Ovary (tissue), 9 donors: ENCODE measurements around the gene MS4A8. TPM values are rescaled to one million over a fixed set of nuclear protein-coding genes. Genes with fewer than 3 reads are reported as not detected.

Source experiments
- DNase-seq, 5 donors: peaks; one replicate each; pipeline ENCODE4 v3.0.0-alpha.2; 2019 to 2020
- H3K27ac ChIP-seq, 2 donors: fragments of 200-600 bp; one replicate each; pipeline versions ENCODE4 v1.5.1 to v1.8.0; 2019 to 2022
- H3K27me3 ChIP-seq: fragments of 200-600 bp; one replicate; pipeline ENCODE4 v1.8.0; 2022
- H3K36me3 ChIP-seq: fragments of 200-600 bp; sonication (generic); one replicate; pipeline ENCODE4 v1.5.1; 2019
- H3K4me1 ChIP-seq: one replicate; pipeline ENCODE4 v1.8.1; 2013; ENCODE audit warnings: mild to moderate bottlenecking, moderate library complexity; ENCODE audit not compliant: insufficient read depth
- H3K4me3 ChIP-seq: fragments of 200-600 bp; sonication (generic); one replicate; pipeline ENCODE4 v1.5.1; 2017
- H3K9me3 ChIP-seq, 2 donors: fragments of 200-600 bp in 1 of 2; sonication (generic) in 1 of 2; one replicate each; pipeline versions ENCODE4 v1.5.1 to v1.8.1; 2013 to 2019; ENCODE audit warnings: mild to moderate bottlenecking in 1 of 2, moderate library complexity in 1 of 2
- EP300 ChIP-seq: sonication (generic); formaldehyde crosslinking; IDR thresholded peaks from one replicate; pipeline ENCODE4 v1.6.1; 2017; ENCODE audit warnings: antibody characterized with exemption
- POLR2A ChIP-seq: fragments of 450-650 bp; IDR thresholded peaks from one replicate; pipeline ENCODE4 v1.6.1; 2017; ENCODE audit warnings: antibody characterized with exemption, mild to moderate bottlenecking, moderate library complexity
- WGBS, 3 donors: extraction: QIAGEN DNeasy Blood & Tissue Kit in 1 of 3; methylation state at CpG; one replicate each; pipeline versions ENCODE4 v1.1.5 to v1.1.7; 2013 to 2017; 5-methylcytosine and 5-hydroxymethylcytosine counted together
- intact Hi-C, 4 donors: fragments of 100-400 bp; cut with DNase I; formaldehyde crosslinking; loops; one replicate each; pipeline versions ENCODE4 v1.11.0 to v1.15.1; 2022 to 2023
- polyA plus RNA-seq, 2 donors: library from polyadenylated mRNA; stranded (reverse); fragments of 200-250 nt in 1 of 2; fragments of 350-450 nt in 1 of 2; fragmentation: Illumina TruSeq in 1 of 2; extraction: RNeasy Lipid Tissue Mini Kit (QIAGEN cat#74804) in 1 of 2; gene quantifications; one replicate each; pipeline ENCODE4 v1.2.3, GENCODE V29; 2013 to 2014
- total RNA-seq, 7 donors: library from RNA; depleted of rRNA in 2 of 7; stranded (reverse); fragments of >200 nt in 2 of 7; fragmentation: NEBNext Ultra II Directional in 3 of 7; extraction: Animal tissue kit (Norgen Biotek cat#: 25700) in 3 of 7; gene quantifications; one replicate each; pipeline versions ENCODE4 v1.1.0 to v1.2.4, GENCODE V29; 2016 to 2023
- TF ChIP-seq, protein P1 (sequence below), 3 donors: fragments of 450-650 bp in 2 of 3; fragments of 200-600 bp in 1 of 3; IDR thresholded peaks; one replicate each; pipeline versions ENCODE4 v1.5.1 to v1.8.0; 2016 to 2022; ENCODE audit warnings: antibody characterized with exemption in 3 of 3, mild to moderate bottlenecking in 1 of 3
- donor health status: DM: no; HTN: no; CAD: no; lungs with moderate emphysema.
- donor health status: DM: no; HTN: no; CAD: no.
- donor health status: Bipolar disorder and iron deficiency.
- donor health status: DM: yes; HTN: yes; CAD: no.
- donor health status: DM: no; HTN: no; CAD: no.
- donor health status: DM: yes; HTN: yes; CAD: no.

The MS4A8 gene
- total and polyA plus RNA-seq, 9 donors = 0.45 to 30.9 (median 2.1) TPM; not detected in 2

DNA sequence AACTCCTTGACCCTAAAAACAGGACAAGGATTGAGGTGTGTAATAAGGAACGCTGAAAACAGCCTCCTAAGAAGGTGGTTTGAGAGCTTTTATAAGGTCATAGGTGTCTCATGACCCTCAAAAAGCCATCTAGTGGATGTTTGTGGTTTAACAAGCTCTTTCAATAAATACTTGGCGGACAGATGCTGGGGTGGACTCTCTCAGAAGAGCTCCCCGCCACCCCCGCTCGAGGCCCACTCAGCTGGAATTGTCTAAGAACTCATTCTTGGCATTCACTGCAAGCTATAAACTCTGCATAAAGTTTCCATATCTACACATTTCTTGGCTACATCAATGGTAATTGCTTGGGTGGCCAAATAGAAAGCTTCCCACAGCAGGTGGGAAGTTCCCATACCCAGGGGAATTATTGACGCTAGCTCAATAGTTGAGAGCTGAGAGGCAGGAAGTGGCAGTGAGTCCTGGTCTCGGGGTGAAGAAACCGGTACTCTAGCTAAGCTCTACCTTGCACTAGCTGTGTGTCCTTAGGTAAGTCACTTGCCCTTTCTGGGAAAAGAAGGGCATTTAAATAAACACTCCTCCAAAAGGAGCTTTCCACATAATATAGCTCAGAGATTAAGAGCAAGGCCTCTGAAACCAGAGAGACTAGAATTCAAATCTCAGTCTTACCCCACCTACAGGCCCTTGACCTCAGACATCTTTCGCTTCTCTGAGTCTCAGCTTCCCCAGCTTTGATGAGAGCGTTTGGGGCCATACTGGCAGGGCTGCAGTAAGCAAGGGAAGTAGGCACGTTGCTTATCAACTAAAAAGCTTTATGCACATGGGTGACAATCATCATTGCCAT, 63.7 kb downstream of the MS4A8 start:
- Histone ChIP-seq H3K4me3 (no peak overlapping the region), H3K27me3 (no peaks in the 10 kb centered on the region), H3K27ac (no peak overlapping the region), H3K4me1 (no peaks in the 10 kb centered on the region), H3K36me3 (no peaks in the 10 kb centered on the region), H3K9me3 (no peaks in the 10 kb centered on the region)
- intact Hi-C loops = no loop called here
- TF ChIP-seq EP300 (no peak), POLR2A (no peak)
- TF ChIP-seq, protein P1, sequence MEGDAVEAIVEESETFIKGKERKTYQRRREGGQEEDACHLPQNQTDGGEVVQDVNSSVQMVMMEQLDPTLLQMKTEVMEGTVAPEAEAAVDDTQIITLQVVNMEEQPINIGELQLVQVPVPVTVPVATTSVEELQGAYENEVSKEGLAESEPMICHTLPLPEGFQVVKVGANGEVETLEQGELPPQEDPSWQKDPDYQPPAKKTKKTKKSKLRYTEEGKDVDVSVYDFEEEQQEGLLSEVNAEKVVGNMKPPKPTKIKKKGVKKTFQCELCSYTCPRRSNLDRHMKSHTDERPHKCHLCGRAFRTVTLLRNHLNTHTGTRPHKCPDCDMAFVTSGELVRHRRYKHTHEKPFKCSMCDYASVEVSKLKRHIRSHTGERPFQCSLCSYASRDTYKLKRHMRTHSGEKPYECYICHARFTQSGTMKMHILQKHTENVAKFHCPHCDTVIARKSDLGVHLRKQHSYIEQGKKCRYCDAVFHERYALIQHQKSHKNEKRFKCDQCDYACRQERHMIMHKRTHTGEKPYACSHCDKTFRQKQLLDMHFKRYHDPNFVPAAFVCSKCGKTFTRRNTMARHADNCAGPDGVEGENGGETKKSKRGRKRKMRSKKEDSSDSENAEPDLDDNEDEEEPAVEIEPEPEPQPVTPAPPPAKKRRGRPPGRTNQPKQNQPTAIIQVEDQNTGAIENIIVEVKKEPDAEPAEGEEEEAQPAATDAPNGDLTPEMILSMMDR (IDR thresholded peaks at IDR 0.05) = no peak
- WGBS, 3 donors = 70 to 83% (median 73%) methylated on average over 11 of the region's 11 CpGs
- DNase-seq = no peak

- DNase-seq = no peak
- no peak for TF ChIP-seq EP300
- no peak for TF ChIP-seq POLR2A
- TF ChIP-seq, protein P1 (IDR thresholded peaks at IDR 0.05) = no peak
- no peak overlapping the region for H3K4me3 ChIP-seq
- H3K9me3 ChIP-seq = no peaks in the 10 kb centered on the region
- H3K4me1 ChIP-seq = no peaks in the 10 kb centered on the region
- no peak overlapping the region for H3K27ac ChIP-seq
- WGBS, 3 donors = 86 to 94% (median 90%) methylated on average over 11 of the region's 11 CpGs
- no peaks in the 10 kb centered on the region for H3K36me3 ChIP-seq
- no peaks in the 10 kb centered on the region for H3K27me3 ChIP-seq
- intact Hi-C loops = no loop called here
Observed at GRCh38 chr11:60763692-60764369, 64.4 kb downstream of the MS4A8 start.

GRCh38 chr11:60764879-60765278, 65.5 kb downstream of the MS4A8 start:
- intact Hi-C loops = no loop called here
- H3K4me1 ChIP-seq = no peaks in the 10 kb centered on the region
- H3K27ac ChIP-seq = no peak overlapping the region
- H3K27me3 ChIP-seq = no peaks in the 10 kb centered on the region
- no peaks in the 10 kb centered on the region for H3K36me3 ChIP-seq
- 21 to 48% (median 34%) methylated on average over 1 of the region's 1 CpG for WGBS, 3 donors
- DNase-seq = no peak
- no peaks in the 10 kb centered on the region for H3K9me3 ChIP-seq
- H3K4me3 ChIP-seq = no peak overlapping the region
- no peak for TF ChIP-seq POLR2A
- TF ChIP-seq, protein P1 (IDR thresholded peaks at IDR 0.05) = no peak
- TF ChIP-seq EP300 = no peak

DNA sequence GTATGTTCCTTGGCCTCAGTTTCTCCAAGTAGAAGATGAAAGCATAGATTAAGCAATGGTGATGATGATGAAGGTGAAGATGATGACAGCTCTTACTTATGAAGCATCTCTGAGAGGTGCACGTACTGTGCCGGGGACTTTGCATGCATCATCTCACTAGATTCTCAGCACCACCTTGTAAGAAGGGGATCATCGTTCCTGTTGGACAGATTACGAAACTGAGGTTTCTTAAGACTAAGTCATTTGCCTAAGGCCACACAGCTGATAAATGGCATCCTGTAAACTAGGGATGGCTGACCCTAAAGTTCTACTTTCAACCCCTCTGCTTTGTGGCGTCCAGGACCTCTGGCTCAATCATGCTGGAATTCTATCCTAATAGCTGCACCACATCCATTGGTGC, 65.9 kb downstream of the MS4A8 start:
- no peak overlapping the region for H3K4me3 ChIP-seq
- no peak for DNase-seq
- no peak overlapping the region for H3K27ac ChIP-seq
- TF ChIP-seq, protein P1 (IDR thresholded peaks at IDR 0.05) = no peak
- TF ChIP-seq POLR2A (no peak), EP300 (no peak)
- H3K9me3 ChIP-seq = no peaks in the 10 kb centered on the region
- H3K4me1 ChIP-seq = no peaks in the 10 kb centered on the region
- WGBS, 3 donors = 90 to 97% (median 97%) methylated on average over 5 of the region's 5 CpGs
- no peaks in the 10 kb centered on the region for H3K27me3 ChIP-seq
- no peaks in the 10 kb centered on the region for H3K36me3 ChIP-seq
- intact Hi-C loops = no loop called here

Other genes with a start within 250 kb of the MS4A8 start
- gene MS4A1, start 243.8 kb upstream of the MS4A8 start, total RNA-seq = under 1 TPM in 3 of 7 donors, not detected in 4; 0.11 to 0.74 (median 0.27) TPM
- under 1 TPM; 0.05 to 0.55 TPM for gene MS4A1, start 243.8 kb upstream of the MS4A8 start, polyA plus RNA-seq
- not detected for gene MS4A12, start 206.8 kb upstream of the MS4A8 start, total RNA-seq
- gene MS4A12, start 206.8 kb upstream of the MS4A8 start, polyA plus RNA-seq = not detected
- gene MS4A13, start 184.2 kb upstream of the MS4A8 start, total RNA-seq = not detected
- not detected for gene MS4A13, start 184.2 kb upstream of the MS4A8 start, polyA plus RNA-seq
- gene MS4A18, start 25.1 kb downstream of the MS4A8 start, total RNA-seq = not detected
- gene MS4A18, start 25.1 kb downstream of the MS4A8 start, polyA plus RNA-seq = not detected
- 1 to 10 TPM in 1 of 7 donors, under 1 TPM in 1, not detected in 5; 0.33 to 1.1 TPM for gene MS4A15, start 57.3 kb downstream of the MS4A8 start, total RNA-seq
- under 1 TPM in 1 of 2 donors, not detected in 1; 0.15 TPM for gene MS4A15, start 57.3 kb downstream of the MS4A8 start, polyA plus RNA-seq
- gene MS4A10, start 85.7 kb downstream of the MS4A8 start, total RNA-seq = under 1 TPM in 1 of 7 donors, not detected in 6; 0.36 TPM
- gene MS4A10, start 85.7 kb downstream of the MS4A8 start, polyA plus RNA-seq = not detected
- 10 to 100 TPM in 6 of 7 donors, 1 to 10 TPM in 1; 7.0 to 32.9 (median 20.4) TPM for gene CCDC86, start 142.5 kb downstream of the MS4A8 start, total RNA-seq
- 10 to 100 TPM; 10.5 to 16.4 TPM for gene CCDC86, start 142.5 kb downstream of the MS4A8 start, polyA plus RNA-seq
- under 1 TPM in 5 of 7 donors, not detected in 2; 0.10 to 0.46 (median 0.15) TPM for gene PTGDR2, start 156.3 kb downstream of the MS4A8 start, total RNA-seq
- gene PTGDR2, start 156.3 kb downstream of the MS4A8 start, polyA plus RNA-seq = under 1 TPM; 0.07 to 0.42 TPM
- not detected for gene ZP1, start 167.9 kb downstream of the MS4A8 start, total RNA-seq
- under 1 TPM in 1 of 2 donors, not detected in 1; 0.17 TPM for gene ZP1, start 167.9 kb downstream of the MS4A8 start, polyA plus RNA-seq
- gene PRPF19, start 207.0 kb downstream of the MS4A8 start, total RNA-seq = 100 to 1,000 TPM in 2 of 7 donors, 10 to 100 TPM in 5; 44.1 to 109 (median 97.2) TPM
- 10 to 100 TPM; 66.2 to 73.4 TPM for gene PRPF19, start 207.0 kb downstream of the MS4A8 start, polyA plus RNA-seq
- 100 to 1,000 TPM in 5 of 7 donors, 10 to 100 TPM in 2; 88.7 to 143 (median 109) TPM for gene TMEM109, start 214.5 kb downstream of the MS4A8 start, total RNA-seq
- 100 to 1,000 TPM; 133 to 145 TPM for gene TMEM109, start 214.5 kb downstream of the MS4A8 start, polyA plus RNA-seq
- gene TMEM132A, start 224.8 kb downstream of the MS4A8 start, total RNA-seq = 10 to 100 TPM; 16.5 to 34.1 (median 21.3) TPM
- 10 to 100 TPM in 1 of 2 donors, 1 to 10 TPM in 1; 2.9 to 21.3 TPM for gene TMEM132A, start 224.8 kb downstream of the MS4A8 start, polyA plus RNA-seq